Measurements from ENCODE around the gene PUM1. TPM values are rescaled to one million over a fixed set of nuclear protein-coding genes. Genes with fewer than 3 reads are reported as not detected.

PUM1 gene
- total RNA-seq, 4 donors from 2014 or later: 118 to 191 (median 132) TPM

DNA sequence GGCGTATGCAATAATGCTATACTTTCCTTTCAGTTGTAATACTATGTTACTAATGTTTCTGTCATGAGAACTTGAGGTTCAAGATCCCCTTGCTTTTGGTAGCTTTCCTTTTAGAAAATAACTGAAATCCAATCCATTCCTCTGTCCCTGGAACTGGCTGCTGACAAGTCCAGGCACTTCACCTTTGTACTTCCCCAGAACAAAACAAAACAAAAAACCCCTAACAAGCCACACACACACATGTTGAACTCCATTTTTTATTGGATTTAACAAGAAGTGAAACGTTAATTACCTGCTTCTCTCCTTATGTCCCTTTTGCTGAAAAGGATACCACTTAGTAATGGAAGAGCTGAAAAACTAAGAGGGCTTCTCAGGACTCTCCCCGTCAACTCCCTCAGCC is 130.9 kb downstream of the PUM1 start:
- DNase-seq: no peak
- intact Hi-C loops (cut with DNase I): no loop called here
- Histone ChIP-seq H3K27me3 (no peaks in the 10 kb centered on the region), H3K27ac (no peak overlapping the region), H3K9me3 (no peaks in the 10 kb centered on the region), H3K4me1 (no peaks in the 10 kb centered on the region), H3K36me3 (peaks cover 49 to 58% of the 10 kb centered on the region in 2 donors), H3K4me3 (replicated peaks in 1 of 3) (no peak overlapping the region)
- TF ChIP-seq POLR2A (IDR thresholded peaks at IDR 0.05): no peak
- TF ChIP-seq, protein P1, sequence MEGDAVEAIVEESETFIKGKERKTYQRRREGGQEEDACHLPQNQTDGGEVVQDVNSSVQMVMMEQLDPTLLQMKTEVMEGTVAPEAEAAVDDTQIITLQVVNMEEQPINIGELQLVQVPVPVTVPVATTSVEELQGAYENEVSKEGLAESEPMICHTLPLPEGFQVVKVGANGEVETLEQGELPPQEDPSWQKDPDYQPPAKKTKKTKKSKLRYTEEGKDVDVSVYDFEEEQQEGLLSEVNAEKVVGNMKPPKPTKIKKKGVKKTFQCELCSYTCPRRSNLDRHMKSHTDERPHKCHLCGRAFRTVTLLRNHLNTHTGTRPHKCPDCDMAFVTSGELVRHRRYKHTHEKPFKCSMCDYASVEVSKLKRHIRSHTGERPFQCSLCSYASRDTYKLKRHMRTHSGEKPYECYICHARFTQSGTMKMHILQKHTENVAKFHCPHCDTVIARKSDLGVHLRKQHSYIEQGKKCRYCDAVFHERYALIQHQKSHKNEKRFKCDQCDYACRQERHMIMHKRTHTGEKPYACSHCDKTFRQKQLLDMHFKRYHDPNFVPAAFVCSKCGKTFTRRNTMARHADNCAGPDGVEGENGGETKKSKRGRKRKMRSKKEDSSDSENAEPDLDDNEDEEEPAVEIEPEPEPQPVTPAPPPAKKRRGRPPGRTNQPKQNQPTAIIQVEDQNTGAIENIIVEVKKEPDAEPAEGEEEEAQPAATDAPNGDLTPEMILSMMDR (IDR thresholded peaks at IDR 0.05): no peak
- WGBS, 2 donors: 81 to 88% methylated on average over 3 of the region's 3 CpGs

- no peak for TF ChIP-seq POLR2A (IDR thresholded peaks at IDR 0.05)
- TF ChIP-seq, protein P1 (IDR thresholded peaks at IDR 0.05): no peak
- H3K9me3 ChIP-seq: no peaks in the 10 kb centered on the region
- H3K4me1 ChIP-seq: no peaks in the 10 kb centered on the region
- no peak for DNase-seq
- H3K27me3 ChIP-seq: no peaks in the 10 kb centered on the region
- H3K36me3 ChIP-seq: peaks cover 46 to 52% of the 10 kb centered on the region in 2 donors
- no peak overlapping the region for H3K27ac ChIP-seq
- H3K4me3 ChIP-seq (replicated peaks in 1 of 3): no peak overlapping the region
- WGBS, 2 donors: 84 to 86% methylated on average over 4 of the region's 4 CpGs
- intact Hi-C loops (cut with DNase I): no loop called here
Measured at GRCh38 chr1:30933874-30934252, 131.7 kb downstream of the PUM1 start.

- intact Hi-C loops (cut with DNase I): no loop called here
- Histone ChIP-seq H3K4me3 (replicated peaks in 1 of 3) (no peak overlapping the region), H3K27ac (no peak overlapping the region), H3K4me1 (no peaks in the 10 kb centered on the region), H3K9me3 (no peaks in the 10 kb centered on the region), H3K27me3 (no peaks in the 10 kb centered on the region), H3K36me3 (peaks cover 24 to 27% of the 10 kb centered on the region in 2 donors)
- 82 to 83% methylated on average over 6 of the region's 6 CpGs for WGBS, 2 donors
- TF ChIP-seq, protein P1 (IDR thresholded peaks at IDR 0.05): no peak
- TF ChIP-seq POLR2A (IDR thresholded peaks at IDR 0.05): no peak
- no peak for DNase-seq
Measured at GRCh38 chr1:30930631-30931173, 134.8 kb downstream of the PUM1 start.

DNA sequence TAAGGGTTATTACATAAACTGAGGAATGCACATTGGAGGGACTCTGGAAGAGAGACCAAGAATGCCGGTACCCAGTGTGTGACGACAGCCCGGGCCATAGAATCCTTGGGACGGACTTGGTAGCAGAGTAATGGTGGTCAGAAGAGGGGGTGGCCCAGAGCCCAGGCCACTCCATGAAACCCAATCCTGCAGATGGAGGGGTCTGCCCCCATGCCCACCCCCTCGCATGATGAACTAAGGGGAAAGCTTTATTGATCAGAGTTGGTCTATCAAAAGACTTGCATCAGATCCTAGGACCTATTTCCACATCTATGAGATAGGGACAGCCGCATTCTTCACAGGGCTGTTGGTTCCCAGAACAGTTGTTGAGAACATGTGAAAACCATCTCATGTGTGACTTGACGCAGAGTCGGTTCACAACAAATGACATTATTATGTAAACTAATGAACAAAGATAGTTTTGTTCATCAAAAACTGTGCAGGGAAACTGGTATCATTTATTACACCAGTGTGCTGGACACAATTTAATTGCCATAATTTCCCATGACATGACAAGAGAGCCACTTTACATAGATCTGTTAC is 135.5 kb downstream of the PUM1 start:
- no peaks in the 10 kb centered on the region for H3K27me3 ChIP-seq
- H3K36me3 ChIP-seq: peaks cover 19 to 22% of the 10 kb centered on the region in 2 donors
- no peak overlapping the region for H3K4me3 ChIP-seq (replicated peaks in 1 of 3)
- TF ChIP-seq, protein P1 (IDR thresholded peaks at IDR 0.05): no peak
- no peaks in the 10 kb centered on the region for H3K9me3 ChIP-seq
- WGBS, 2 donors: 81 to 87% methylated on average over 8 of the region's 8 CpGs
- no peak overlapping the region for H3K27ac ChIP-seq
- intact Hi-C loops (cut with DNase I): no loop called here
- DNase-seq: no peak
- no peaks in the 10 kb centered on the region for H3K4me1 ChIP-seq

- no peak for TF ChIP-seq POLR2A (IDR thresholded peaks at IDR 0.05)
- TF ChIP-seq, protein P1 (IDR thresholded peaks at IDR 0.05): peak; percentile 44 to 69 (median 64)
- H3K27ac ChIP-seq: no peak overlapping the region
- peaks cover 15 to 17% of the 10 kb centered on the region in 2 donors for H3K36me3 ChIP-seq
- peak in 1 of 2 donors; percentile 38 for DNase-seq
- intact Hi-C loops (cut with DNase I): no loop called here
- no peaks in the 10 kb centered on the region for H3K9me3 ChIP-seq
- 55% methylated on average over 6 of the region's 6 CpGs for whole genome bisulfite sequencing, 2 donors
- no peaks in the 10 kb centered on the region for H3K27me3 ChIP-seq
- H3K4me1 ChIP-seq: no peaks in the 10 kb centered on the region
- H3K4me3 ChIP-seq (replicated peaks in 1 of 3): no peak overlapping the region
Measured at GRCh38 chr1:30929135-30929889, 136.2 kb downstream of the PUM1 start.

All from thyroid gland (tissue), 4 donors.